ENCODE data around the gene RPL13. TPM values are rescaled to one million over a fixed set of nuclear protein-coding genes. Genes with fewer than 3 reads are reported as not detected.

The RPL13 gene
- total RNA-seq, 6 donors from 2014 or later, result 1,332 to 3,837 (median 2,323) TPM

DNA sequence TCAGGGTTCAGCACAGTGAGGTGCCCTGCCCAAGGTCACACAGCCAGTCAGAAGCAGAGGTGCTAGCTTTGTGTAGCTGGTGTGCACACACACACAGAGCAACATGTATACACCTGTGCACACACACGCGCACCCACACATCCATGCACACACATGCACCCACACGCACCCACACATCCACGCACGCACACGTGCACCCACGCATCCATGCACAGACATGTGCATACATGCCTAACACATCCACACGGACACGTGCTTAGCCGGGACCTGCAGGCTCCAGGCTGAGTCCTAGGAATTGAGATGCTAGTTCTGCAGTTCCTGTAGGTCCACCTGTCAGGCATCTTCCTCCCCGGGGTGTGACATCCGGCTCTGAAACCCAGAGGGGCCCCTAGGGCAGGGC is 39.9 kb downstream of the RPL13 start:
- no peak for TF ChIP-seq POLR2A (IDR thresholded peaks at IDR 0.05)
- no peak for TF ChIP-seq POLR2AphosphoS5 (IDR thresholded peaks at IDR 0.05)
- no peak for TF ChIP-seq EP300 (IDR thresholded peaks at IDR 0.05)
- TF ChIP-seq, protein P1, sequence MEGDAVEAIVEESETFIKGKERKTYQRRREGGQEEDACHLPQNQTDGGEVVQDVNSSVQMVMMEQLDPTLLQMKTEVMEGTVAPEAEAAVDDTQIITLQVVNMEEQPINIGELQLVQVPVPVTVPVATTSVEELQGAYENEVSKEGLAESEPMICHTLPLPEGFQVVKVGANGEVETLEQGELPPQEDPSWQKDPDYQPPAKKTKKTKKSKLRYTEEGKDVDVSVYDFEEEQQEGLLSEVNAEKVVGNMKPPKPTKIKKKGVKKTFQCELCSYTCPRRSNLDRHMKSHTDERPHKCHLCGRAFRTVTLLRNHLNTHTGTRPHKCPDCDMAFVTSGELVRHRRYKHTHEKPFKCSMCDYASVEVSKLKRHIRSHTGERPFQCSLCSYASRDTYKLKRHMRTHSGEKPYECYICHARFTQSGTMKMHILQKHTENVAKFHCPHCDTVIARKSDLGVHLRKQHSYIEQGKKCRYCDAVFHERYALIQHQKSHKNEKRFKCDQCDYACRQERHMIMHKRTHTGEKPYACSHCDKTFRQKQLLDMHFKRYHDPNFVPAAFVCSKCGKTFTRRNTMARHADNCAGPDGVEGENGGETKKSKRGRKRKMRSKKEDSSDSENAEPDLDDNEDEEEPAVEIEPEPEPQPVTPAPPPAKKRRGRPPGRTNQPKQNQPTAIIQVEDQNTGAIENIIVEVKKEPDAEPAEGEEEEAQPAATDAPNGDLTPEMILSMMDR (IDR thresholded peaks at IDR 0.05), result no peak
- Histone ChIP-seq H3K4me1 (peaks cover 0 to 14% (median 11%) of the 10 kb centered on the region in 4 donors), H3K27me3 (no peaks in the 10 kb centered on the region), H3K36me3 (no peaks in the 10 kb centered on the region), H3K9me3 (no peaks in the 10 kb centered on the region), H3K27ac (no peak overlapping the region), H3K4me3 (no peak overlapping the region)
- DNase-seq, result no peak
- 79 to 90% methylated on average over 10 to 12 of the region's 12 CpGs for WGBS, 2 donors
- ATAC-seq (ENCODE audit: low FRiP score in 2 of 2), result no peak

DNA sequence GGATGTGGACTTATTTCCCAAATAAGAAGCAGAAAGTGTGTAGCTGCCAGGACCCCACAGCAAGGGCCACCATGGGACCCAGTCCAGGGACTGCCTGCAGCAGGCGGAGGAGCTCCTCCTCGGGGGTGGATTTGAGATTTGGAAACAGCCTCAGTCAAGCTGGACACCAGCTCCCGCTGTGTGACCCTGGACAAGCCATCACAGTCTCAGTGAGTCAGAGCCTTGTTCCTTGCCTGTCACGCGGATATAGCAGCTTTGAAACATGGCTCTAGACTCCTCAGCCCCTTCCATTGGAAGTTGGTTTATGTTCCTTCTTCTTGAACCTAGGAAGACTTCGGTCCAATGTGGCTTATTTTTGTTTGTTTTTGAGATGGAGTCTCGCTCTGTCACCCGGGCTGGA is 40.5 kb downstream of the RPL13 start:
- H3K4me3 ChIP-seq, result no peak overlapping the region
- no peaks in the 10 kb centered on the region for H3K9me3 ChIP-seq
- H3K27me3 ChIP-seq, result no peaks in the 10 kb centered on the region
- H3K4me1 ChIP-seq, result peaks cover 0 to 14% (median 11%) of the 10 kb centered on the region in 4 donors
- DNase-seq (no peak), ATAC-seq (ENCODE audit: low FRiP score in 2 of 2) (no peak)
- no peaks in the 10 kb centered on the region for H3K36me3 ChIP-seq
- H3K27ac ChIP-seq, result no peak overlapping the region
- 76 to 77% methylated on average over 5 to 8 of the region's 8 CpGs for WGBS, 2 donors
- TF ChIP-seq EP300 (IDR thresholded peaks at IDR 0.05), result no peak

DNA sequence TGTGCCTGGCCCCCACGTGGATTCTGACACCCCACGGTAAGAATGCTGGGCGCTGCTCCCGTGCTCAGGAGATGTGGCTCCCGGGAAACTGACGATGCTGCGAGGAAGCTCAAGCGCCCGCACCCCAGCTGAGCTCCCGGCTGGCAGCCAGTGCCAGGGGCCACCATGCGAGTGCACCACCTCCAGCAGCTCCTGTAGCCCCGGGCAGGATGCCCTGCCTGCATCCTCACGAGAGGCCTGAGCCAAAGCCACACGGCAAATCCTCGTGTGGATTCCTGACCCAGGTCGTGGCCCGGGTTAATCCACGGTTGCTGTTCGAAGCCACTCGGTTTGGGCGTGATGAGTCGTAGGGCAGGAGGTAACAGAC is 41.4 kb downstream of the RPL13 start:
- ATAC-seq (ENCODE audit: low FRiP score in 2 of 2) (no peak), DNase-seq (no peak)
- Histone ChIP-seq H3K4me3 (no peak overlapping the region), H3K36me3 (no peaks in the 10 kb centered on the region), H3K9me3 (no peaks in the 10 kb centered on the region), H3K27ac (no peak overlapping the region), H3K27me3 (no peaks in the 10 kb centered on the region), H3K4me1 (peaks cover 0 to 14% (median 11%) of the 10 kb centered on the region in 4 donors)
- no peak for TF ChIP-seq POLR2A (IDR thresholded peaks at IDR 0.05)
- no peak for TF ChIP-seq EP300 (IDR thresholded peaks at IDR 0.05)
- TF ChIP-seq, protein P1 (IDR thresholded peaks at IDR 0.05), result no peak
- no peak for TF ChIP-seq POLR2AphosphoS5 (IDR thresholded peaks at IDR 0.05)
- WGBS, 2 donors, result 73 to 76% methylated on average over 2 to 22 of the region's 22 CpGs

DNA sequence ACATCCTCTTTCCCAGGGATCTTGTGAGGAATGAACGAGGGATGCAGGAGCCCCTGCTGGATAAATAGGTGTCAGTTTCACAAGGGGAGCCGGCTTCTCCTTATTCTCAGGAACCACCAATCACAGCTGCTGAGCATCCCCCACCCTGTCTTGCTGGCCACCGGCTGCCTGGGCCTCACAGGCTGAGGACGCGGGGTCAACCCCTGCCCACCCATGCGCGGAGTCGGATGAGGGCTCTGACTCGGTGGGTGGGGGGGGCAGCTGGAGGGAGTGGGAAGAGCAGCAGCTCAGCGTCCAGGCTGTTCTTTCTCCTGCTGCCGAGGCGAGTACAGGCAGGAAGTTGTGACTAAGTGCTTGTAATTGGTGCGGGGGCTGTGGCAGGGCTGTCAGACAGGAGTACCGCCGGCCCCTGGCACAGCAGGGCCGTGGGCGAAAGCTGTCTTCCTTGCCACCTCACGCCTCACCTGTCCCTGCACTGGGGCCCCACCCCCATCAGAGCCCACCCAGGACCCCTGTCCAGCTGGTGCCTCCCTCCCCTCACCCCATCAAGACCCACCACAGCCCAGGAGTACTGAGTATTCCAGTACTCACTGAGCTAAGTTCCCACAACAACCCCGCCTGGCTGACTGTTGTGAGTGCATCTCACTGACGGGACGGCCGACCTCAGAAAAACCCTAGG is 41.9 kb downstream of the RPL13 start:
- TF ChIP-seq EP300 (IDR thresholded peaks at IDR 0.05) (no peak), POLR2A (IDR thresholded peaks at IDR 0.05) (no peak)
- TF ChIP-seq, protein P1 (IDR thresholded peaks at IDR 0.05), result no peak

DNA sequence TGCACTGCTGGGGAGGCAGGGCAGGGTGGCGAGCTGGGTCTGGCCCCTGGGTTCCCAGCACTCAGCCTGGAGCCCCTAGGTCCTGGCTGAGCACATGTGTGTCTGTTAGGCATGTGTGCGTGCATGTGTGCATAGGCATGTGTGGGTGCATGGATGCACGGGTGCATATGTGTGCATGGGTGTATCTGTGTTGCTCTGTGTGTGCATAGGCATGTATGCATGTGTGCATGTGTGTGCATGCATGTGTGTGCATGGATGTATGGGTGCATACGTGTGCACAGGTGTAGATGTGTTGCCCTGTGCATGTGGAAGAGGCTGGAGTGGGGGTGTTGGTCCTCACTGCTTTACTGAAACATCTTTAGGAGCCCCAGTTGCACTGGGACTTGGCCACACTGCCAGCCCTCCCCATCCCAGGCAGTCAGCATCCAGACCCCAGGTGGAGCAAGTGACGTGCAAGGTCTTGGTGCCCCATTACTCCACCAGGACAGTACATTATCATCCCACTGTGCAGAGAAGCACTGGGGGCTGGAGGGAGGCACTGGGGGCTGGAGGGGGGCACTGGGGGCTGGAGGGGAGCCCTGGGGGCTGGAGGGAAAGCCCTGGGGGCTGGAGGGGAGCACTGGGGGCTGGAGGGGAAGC is 42.6 kb downstream of the RPL13 start:
- peak in 1 of 2 donors; percentile 17 for ATAC-seq (ENCODE audit: low FRiP score in 2 of 2)

More for the DNA sequence above, 41.9 kb downstream of the RPL13 start:
- no peaks in the 10 kb centered on the region for H3K36me3 ChIP-seq
- H3K27me3 ChIP-seq, result no peaks in the 10 kb centered on the region
- peak; percentile 50 to 78 for ATAC-seq (ENCODE audit: low FRiP score in 2 of 2)
- peaks cover 0 to 14% (median 11%) of the 10 kb centered on the region in 4 donors for H3K4me1 ChIP-seq
- H3K27ac ChIP-seq, result no peak overlapping the region
- no peak for DNase-seq
- no peak overlapping the region for H3K4me3 ChIP-seq
- 0 to 12% methylated on average over 1 to 22 of the region's 22 CpGs for WGBS, 2 donors
- H3K9me3 ChIP-seq, result no peaks in the 10 kb centered on the region

More for the DNA sequence above, 42.6 kb downstream of the RPL13 start:
- DNase-seq, result no peak
- no peak overlapping the region for H3K27ac ChIP-seq
- H3K4me3 ChIP-seq, result no peak overlapping the region
- peaks cover 0 to 14% (median 11%) of the 10 kb centered on the region in 4 donors for H3K4me1 ChIP-seq
- H3K36me3 ChIP-seq, result no peaks in the 10 kb centered on the region
- H3K9me3 ChIP-seq, result no peaks in the 10 kb centered on the region
- TF ChIP-seq, protein P1 (IDR thresholded peaks at IDR 0.05), result no peak
- no peak for TF ChIP-seq POLR2AphosphoS5 (IDR thresholded peaks at IDR 0.05)
- no peak for TF ChIP-seq EP300 (IDR thresholded peaks at IDR 0.05)
- no peak for TF ChIP-seq POLR2A (IDR thresholded peaks at IDR 0.05)
- 47 to 77% methylated on average over 4 of the region's 5 CpGs for WGBS, 2 donors
- no peaks in the 10 kb centered on the region for H3K27me3 ChIP-seq

Data from upper lobe of left lung (tissue), 6 donors.